ENCODE measurements around the gene METTL26. TPM values are rescaled to one million over a fixed set of nuclear protein-coding genes. Genes with fewer than 3 reads are reported as not detected.

Gene METTL26
- polyA plus RNA-seq, 1 experiment, result 105 TPM

DNA sequence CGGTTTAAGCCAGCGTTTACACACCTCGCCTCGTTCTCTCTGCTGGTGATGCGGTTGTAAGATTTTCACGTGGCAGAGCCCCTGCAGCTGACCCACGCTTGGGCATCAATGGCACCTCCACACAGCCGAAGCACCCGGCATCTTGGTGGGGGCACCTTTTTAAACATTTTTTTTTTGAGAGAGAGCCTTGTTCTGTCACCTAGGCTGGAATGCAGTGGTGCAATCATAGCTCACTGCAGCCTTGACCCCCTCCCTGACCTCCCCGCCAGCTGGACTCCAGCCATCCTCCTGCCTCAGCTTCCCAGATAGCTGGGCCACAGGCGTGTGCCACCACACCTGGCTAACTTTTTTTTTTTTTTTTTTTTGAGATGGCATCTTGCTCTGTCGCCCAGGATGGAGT is 17.9 kb upstream of the METTL26 start:
- no peak overlapping the region for H3K4me3 ChIP-seq (ENCODE audit: low read depth, low read length)
- ChIA-PET POLR2A (no interaction called here), CTCF (interaction anchor here (0.7 kb wide), 1 partner anchor 1541 kb away, joined by 3 read pairs; no protein-coding TSS in a partner anchor)
- DNase-seq (ENCODE audit: low read depth), result no peak
- TF ChIP-seq CTCF (IDR thresholded peaks at IDR 0.05; ENCODE audit: insufficient read depth, low read depth, low read length), result no peak
- no peaks in the 10 kb centered on the region for H3K27me3 ChIP-seq (ENCODE audit: control insufficient read depth, insufficient read depth, low read length)
- peaks cover 5% of the 10 kb centered on the region for H3K36me3 ChIP-seq (ENCODE audit: control insufficient read depth, insufficient read depth, low read length)

DNA sequence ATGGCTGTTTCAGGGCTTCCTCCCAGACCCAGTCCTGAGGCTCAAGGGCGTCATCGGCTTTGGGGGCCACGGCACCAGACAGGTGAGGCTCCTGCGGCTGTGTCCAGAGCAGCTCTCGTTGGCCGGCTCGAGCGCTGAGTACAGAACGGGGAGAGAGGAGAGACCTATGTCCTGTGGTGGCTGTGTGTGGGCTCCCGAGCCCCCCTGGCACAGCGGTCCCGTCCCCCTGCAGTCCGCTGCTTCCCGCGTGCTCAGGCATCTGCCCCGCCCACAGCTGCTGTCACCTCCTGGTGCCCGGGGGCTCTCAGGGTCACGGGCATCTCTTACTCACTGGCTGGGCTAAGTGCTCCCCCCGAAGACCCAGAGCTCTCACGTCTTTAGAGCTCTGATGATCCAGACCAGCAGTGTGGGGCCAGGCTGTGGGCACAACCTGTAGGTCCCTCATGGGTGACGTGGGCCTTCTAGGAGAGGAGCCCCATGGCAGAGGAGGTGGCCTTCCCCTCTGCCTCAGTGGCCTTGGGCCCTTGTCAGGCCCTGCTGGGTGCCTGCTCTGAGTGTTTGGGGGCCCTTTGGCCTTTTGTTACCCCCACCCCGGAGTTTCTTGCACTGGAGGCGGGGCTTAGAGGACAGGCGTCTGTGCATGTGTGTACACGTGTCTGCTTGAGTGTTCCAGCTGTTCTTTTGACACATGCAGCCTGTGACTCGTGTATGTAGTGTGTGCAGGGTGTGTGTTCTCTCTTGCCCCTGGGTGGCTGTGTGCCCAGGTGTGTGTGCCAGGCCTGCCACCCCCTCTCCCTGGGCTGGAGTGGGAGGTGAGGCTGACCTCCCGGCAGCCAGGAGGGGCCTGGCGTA is 16.6 kb upstream of the METTL26 start:
- no peaks in the 10 kb centered on the region for H3K27me3 ChIP-seq (ENCODE audit: control insufficient read depth, insufficient read depth, low read length)
- DNase-seq (ENCODE audit: low read depth), result no peak
- H3K4me3 ChIP-seq (ENCODE audit: low read depth, low read length), result no peak overlapping the region
- peaks cover 3% of the 10 kb centered on the region for H3K36me3 ChIP-seq (ENCODE audit: control insufficient read depth, insufficient read depth, low read length)
- CTCF ChIA-PET, result interaction anchor here (1.8 kb wide), 1 partner anchor 8 kb away, joined by 8 read pairs; no protein-coding TSS in a partner anchor
- no peak for TF ChIP-seq CTCF (IDR thresholded peaks at IDR 0.05; ENCODE audit: insufficient read depth, low read depth, low read length)
- POLR2A ChIA-PET, result no interaction called here

- peaks cover 5% of the 10 kb centered on the region for H3K36me3 ChIP-seq (ENCODE audit: control insufficient read depth, insufficient read depth, low read length)
- H3K27me3 ChIP-seq (ENCODE audit: control insufficient read depth, insufficient read depth, low read length), result no peaks in the 10 kb centered on the region
- DNase-seq (ENCODE audit: low read depth), result no peak
- no peak overlapping the region for H3K4me3 ChIP-seq (ENCODE audit: low read depth, low read length)
- ChIA-PET POLR2A (interaction anchor here (0.6 kb wide), 1 partner anchor 52 kb away, joined by 3 read pairs; no protein-coding TSS in a partner anchor), CTCF (interaction anchor here (1.8 kb wide), 1 partner anchor 9 kb away, joined by 8 read pairs; no protein-coding TSS in a partner anchor)
- no peak for TF ChIP-seq CTCF (IDR thresholded peaks at IDR 0.05; ENCODE audit: insufficient read depth, low read depth, low read length)
Observed at GRCh38 chr16:651844-652243, 15.7 kb upstream of the METTL26 start.

DNA sequence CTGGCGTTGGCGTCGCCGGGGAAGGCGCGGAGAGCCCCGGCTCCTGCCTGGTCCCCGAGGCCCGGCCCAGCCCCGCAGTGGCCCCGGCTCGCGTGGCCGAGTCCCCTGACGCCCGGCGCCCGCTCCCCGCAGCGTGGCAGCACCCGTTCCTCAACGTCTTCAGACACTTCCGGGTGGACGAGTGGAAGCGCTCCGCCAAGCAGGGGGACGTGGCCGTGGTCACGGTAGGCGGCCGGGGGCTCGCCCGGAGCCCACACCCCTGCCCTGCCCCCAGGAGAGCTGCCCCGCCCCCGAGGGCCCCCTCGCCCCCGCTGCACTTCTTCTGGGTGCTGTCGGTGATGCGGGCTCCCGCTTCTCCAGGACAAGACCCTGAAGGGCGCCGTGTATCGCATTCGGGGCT is 13.5 kb upstream of the METTL26 start:
- peak overlapping the region; percentile 68 for H3K4me3 ChIP-seq (ENCODE audit: low read depth, low read length)
- no peak for DNase-seq (ENCODE audit: low read depth)
- ChIA-PET CTCF (interaction anchor here (1.6 kb wide), 1 partner anchor 11 kb away, joined by 4 read pairs; no protein-coding TSS in a partner anchor), POLR2A (no interaction called here)
- no peak for TF ChIP-seq CTCF (IDR thresholded peaks at IDR 0.05; ENCODE audit: insufficient read depth, low read depth, low read length)
- H3K36me3 ChIP-seq (ENCODE audit: control insufficient read depth, insufficient read depth, low read length), result peaks cover 5% of the 10 kb centered on the region
- no peaks in the 10 kb centered on the region for H3K27me3 ChIP-seq (ENCODE audit: control insufficient read depth, insufficient read depth, low read length)

DNA sequence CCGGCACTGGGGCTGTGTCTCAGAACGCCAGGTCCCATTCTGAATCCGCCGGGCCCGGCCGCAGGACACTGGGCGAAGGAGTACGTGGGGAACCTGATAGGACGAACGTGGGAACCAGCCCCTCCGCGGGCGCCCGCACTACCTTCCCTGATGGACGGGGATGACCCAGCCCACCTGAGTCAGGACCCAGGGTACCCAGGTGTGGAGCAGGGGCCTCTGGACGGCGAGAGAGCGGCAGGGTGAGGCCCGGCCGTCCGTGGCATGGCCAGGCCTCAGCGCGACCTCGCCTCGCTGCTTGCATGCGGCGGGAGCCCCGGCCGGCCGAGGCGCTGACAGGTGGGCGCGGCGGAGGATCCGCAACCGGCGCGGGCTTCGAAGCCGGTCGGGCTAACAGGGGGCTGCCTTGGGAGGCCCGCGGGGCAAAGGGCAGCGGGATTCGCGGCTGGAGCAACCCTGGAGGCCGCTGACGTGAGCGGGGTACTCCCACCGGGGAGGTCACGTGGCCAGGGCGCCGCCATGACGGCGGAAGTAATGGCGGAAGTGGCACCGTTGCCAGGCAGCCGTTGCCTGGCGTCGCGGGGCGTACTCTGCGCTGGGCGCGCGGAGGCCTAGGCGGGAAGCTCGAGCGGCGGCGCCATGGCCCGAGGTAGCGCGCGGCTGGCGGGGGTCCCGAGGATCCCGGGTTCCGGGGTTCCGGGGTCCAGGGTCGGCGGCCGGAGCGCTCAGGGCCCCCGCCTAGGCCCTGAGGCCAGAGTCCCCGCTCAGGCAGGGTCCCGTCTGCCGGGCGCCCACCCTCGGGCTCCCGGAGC is 12.9 kb upstream of the METTL26 start, which contains the start of gene WDR90:
Gene WDR90, plus strand, starts transcription at position 585 of the 809 bp plus-strand sequence. Its CDS starts 52 bp downstream, at position 637.
- ChIA-PET POLR2A (no interaction called here), CTCF (interaction anchor here (1.0 to 1.6 kb wide), 3 partner anchors 12 to 16 kb away, joined by 3 to 6 read pairs (median 4); no protein-coding TSS in a partner anchor)
- Histone ChIP-seq H3K4me3 (ENCODE audit: low read depth, low read length) (peak within 1 kb of the TSS; percentile 68), H3K27me3 (ENCODE audit: control insufficient read depth, insufficient read depth, low read length) (no peaks in the 10 kb centered on the region), H3K36me3 (ENCODE audit: control insufficient read depth, insufficient read depth, low read length) (peaks cover 5% of the 10 kb centered on the region)
- TF ChIP-seq CTCF (IDR thresholded peaks at IDR 0.05; ENCODE audit: insufficient read depth, low read depth, low read length), result no peak
- peak; percentile 37 for DNase-seq (ENCODE audit: low read depth)

Data from BJ (cell line).